GM12891 (cell line): ENCODE measurements around the gene CYP24A1.

Experiments
- PAX5 ChIP-seq: IDR thresholded peaks from 2 replicates; pipeline ENCODE4 v1.6.1; 2011; ENCODE audit warnings: low read length, moderate library complexity, mild to moderate bottlenecking; ENCODE audit not compliant: insufficient read depth, severe bottlenecking
- POLR2A ChIP-seq: IDR thresholded peaks from 2 replicates; pipeline ENCODE4 v1.6.1; 2011; ENCODE audit warnings: low read depth, low read length, control low read depth
- POLR2AphosphoS5 ChIP-seq: IDR thresholded peaks from 2 replicates; pipeline ENCODE4 v1.6.1; 2011; ENCODE audit warnings: low read depth, low read length, control low read depth
- POU2F2 ChIP-seq: IDR thresholded peaks from 2 replicates; pipeline ENCODE4 v1.6.1; 2011; ENCODE audit warnings: low read depth, mild to moderate bottlenecking, control low read depth, low read length, moderate library complexity
- SPI1 ChIP-seq: IDR thresholded peaks from 2 replicates; pipeline ENCODE4 v1.6.1; 2011; ENCODE audit warnings: low read depth, low read length, control low read depth
- TAF1 ChIP-seq: IDR thresholded peaks from 2 replicates; pipeline ENCODE4 v1.6.1; 2011; ENCODE audit warnings: low read depth, low read length, control low read depth

- TF ChIP-seq TAF1: no peak
- TF ChIP-seq POLR2A: no peak
- no peak for TF ChIP-seq POLR2AphosphoS5
- TF ChIP-seq PAX5: no peak
- no peak for TF ChIP-seq SPI1
- no peak for TF ChIP-seq POU2F2
These were observed 22.7 kb downstream of the CYP24A1 start for GRCh38 chr20:54151075-54151439.
